Kasumi-1 (cell line): ENCODE data around the gene DGLUCY.
"Not testable (repeated sequence)": the region's sequence is repeated elsewhere in the genome, so short reads cannot be mapped to it uniquely, and the experiment has no call there.

Experiments
- DNase-seq, 2 experiments: peaks; one replicate each; lab custom pipeline; 2025; lab: John Stamatoyannopoulos, UW

The DGLUCY gene

DNA sequence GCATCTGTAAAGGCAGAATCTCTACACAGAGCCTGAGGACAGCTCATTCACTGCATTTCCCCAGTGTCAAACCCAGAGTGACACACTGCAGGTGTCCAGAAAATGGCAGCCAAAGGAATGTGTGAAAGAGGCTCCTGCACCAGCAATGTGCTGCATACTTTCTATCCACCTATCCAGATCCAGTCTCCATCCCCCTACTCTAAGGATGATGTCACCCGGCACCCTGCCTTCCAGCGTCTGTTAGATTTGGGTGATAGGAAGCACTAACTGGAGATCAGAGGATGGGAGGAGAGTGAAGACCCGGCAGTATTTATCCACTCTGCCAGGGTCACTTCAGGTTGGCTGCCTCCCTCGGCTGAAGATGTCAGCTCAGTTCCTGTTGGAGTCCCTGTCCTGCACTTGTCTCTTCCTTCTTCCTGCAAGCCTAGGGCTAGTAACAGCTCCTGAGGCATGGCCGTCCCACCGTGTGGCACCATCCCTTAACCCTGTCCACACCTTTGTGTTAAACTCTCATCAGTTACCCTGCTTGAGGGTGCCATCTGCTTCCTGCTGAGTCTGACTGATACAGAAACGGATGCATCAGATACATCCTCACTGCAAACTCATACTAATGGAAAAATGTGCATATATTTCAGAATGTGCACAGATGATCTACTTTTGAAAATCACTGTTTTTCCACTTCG, 143.6 kb downstream of the DGLUCY start:
- peak in 1 of 2 experiments; percentile 20 for DNase-seq

DNA sequence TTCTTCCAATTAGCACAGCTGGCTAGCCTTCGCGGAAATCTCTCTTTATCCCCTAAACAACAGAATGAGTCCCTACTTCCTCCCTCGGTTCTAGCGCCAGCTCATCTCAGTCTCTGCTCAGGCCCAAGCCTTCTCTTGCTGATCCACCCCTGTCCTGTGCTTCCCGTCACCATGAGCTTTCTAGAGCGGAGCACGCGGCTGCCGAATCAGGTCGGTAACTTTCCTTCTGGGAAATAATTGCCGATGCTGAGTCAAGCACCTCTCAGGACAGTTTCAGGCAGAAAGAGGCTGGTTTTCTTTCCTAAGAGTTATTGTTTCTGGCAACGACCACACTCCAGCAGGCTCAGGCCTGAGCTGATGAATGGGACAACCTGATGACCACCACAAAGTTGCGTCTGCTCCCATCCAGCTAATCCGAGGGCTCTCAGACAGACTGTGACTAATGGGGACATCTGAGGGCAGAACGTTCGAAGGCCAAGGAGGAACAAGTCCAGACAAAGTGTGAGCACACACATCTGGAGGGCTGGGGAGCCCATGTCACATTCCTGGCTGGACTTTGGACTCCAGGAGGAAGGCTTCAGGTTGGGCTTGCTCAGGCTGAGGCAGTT, 144.2 kb downstream of the DGLUCY start:
- DNase-seq = peak in 1 of 2 experiments; percentile 35

DNA sequence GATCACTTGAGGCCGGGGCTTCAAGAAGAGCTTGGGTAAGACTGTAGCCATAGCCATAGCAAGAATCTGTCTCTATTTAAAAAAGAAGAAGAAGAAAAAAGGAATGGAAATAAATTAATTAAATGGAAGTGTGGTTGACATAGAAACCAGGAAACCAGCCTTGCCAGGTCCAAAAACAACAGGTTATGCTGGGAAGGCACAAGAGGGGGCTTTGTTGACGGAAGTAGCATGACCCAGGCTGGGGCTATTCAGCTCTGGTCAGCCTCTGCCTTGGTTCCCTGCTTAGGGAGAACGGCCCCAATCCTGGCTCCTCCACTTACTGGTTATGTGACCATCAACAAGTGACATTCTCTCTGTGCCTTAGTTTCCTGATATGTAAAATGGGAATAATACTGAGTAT, 145.0 kb downstream of the DGLUCY start:
- DNase-seq = no peak

DNA sequence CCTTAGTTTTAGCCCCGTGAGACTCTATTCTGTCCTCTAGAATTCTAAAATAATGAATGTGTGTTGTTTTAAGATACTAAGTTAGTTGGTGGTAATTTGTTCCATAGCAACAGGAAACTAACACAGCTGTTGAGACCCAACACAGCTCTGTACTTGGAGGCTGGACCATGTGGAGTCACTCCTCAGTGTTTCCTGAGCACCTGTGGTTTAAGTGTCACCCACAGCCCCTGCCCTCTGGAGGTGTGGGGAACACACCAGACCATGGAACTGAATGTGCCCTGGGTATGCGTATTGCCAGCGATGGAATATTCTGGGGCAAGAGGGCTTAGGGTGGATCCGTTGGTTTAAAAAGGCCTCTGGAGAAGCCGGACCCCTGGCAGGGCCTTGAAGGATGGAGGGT, 147.2 kb downstream of the DGLUCY start:
- no peak for DNase-seq

DNA sequence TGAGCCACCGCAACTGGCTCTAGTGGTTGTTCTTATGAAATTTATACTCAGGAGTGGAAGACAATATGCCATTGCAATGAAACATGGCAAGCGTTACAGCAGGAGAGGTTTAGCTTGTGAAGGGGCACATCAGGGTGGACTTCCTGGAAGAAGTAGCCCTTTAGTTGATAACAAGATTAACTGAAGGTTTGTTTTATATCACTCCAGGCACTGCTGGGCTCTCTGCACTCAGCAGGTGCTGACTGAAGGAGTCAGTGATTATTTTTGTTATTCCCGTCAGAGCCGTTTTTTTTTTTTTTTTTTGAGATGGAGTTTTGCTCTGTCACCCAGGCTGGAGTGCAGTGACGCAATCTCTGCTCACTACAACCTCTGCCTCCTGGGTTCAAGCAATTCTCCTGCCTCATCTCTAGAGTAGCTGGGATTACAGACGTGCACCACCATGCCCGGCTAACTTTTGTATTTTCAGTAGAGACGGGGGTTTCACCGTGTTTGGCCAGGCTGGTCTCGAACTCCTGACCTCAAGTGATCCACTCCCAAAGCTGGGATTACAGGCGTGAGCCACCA, 148.2 kb downstream of the DGLUCY start:
- no peak for DNase-seq

DNA sequence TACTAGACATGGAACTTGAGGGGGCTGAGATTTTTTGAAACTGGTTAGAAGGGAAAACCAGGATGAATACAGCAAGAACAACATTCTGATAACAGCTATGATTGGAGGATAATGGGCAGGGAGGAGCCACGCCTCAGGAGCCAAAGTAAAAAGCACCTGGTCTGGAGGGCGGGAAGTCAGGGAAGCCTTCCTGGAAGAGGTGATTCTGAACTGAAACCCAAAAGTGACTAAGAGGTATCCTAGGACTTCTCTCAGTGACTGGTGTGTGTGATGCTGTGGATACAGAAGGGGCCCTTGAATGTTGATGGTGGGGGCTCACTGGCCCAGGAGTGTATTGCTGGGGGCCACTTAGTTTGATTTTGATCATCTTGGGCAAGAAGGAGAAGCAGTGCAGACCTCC, 149.5 kb downstream of the DGLUCY start:
- DNase-seq = no peak

DNA sequence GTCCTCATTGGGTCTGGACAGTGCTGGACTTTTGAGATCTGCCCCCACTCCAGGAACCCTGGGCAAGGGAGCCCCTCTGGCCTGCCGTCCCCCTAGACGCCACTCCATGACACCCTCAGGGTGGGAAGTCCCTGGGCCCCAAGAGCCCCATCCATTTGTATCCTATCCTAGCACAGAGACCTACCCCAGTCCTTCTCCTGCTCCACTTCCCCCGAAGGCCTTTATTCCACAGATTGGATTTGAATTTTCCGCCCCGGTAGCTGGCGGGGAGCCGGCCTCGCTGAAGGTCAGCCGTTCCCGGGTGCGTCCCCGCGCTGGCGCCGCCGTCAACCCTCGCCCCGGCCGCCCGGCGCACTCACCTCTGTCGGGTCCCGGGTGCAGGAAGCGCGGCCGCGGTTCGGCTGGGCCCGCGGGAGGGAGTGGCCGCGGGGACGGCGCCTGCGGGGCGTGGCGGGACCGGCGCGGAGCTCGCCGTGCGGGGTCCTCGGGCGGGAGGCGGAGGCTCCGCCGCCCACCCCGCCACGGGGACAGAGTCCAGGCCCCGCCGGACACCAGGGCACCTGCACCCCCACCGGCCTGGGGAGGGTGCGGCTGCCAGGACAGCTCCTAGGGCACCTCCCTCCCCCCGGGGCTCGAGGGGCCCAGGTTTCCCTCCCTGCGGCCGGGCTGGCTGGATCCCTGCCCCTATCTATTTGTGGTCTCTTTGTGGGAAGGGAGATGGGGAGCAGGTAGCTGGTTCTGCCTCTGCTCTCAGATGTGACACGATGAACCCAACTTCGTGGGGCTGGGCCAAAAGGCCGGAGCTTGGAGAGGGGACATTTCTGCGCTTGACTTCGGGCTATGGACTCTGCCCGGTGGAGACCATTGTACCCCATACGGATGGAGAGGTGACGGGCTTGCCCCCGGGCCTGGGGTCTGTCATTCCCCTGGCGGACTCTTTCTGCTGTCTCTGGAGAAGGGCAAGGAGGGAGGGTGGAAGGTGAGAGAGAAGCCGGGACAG, 150.6 kb downstream of the DGLUCY start:
- DNase-seq = no peak

DNA sequence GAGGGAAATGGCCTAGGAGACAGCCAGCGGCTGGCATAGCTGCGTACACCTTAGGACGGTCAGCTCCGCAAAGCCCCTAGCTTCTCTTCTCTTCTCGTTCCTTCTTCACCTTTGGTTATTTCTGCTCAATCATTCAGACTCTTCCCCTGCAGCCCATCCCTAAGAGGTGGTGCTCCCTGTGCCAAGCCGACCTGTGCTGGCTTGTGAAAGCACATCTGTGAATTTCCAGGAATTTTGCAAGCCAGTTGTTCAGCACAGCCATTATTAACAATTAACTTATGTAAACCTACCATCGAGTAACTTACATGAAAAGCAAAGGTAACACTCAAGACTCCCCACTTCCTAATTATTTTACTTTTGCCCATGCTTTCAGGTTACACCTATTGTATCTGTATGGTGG, 151.5 kb downstream of the DGLUCY start:
- no peak for DNase-seq

DNA sequence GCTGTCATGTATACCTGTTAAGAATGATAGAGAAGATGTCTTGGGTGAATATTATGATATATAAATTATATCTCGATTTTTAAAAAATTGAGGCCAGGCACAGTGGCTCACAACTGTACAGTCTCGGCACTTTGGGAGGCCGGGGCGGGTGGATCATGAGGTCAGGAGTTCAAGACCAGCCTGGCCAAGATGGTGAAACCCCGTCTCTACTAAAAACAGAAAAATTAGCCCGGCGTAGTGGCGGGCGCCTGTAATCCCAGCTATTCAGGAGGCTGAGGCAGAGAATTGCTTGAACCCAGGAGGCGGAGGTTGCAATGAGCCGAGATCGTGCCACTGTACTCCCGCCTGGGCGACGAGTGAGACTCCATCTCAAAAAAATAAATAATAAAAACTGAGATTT, 152.4 kb downstream of the DGLUCY start:
- not testable (repeated sequence) for DNase-seq

DNA sequence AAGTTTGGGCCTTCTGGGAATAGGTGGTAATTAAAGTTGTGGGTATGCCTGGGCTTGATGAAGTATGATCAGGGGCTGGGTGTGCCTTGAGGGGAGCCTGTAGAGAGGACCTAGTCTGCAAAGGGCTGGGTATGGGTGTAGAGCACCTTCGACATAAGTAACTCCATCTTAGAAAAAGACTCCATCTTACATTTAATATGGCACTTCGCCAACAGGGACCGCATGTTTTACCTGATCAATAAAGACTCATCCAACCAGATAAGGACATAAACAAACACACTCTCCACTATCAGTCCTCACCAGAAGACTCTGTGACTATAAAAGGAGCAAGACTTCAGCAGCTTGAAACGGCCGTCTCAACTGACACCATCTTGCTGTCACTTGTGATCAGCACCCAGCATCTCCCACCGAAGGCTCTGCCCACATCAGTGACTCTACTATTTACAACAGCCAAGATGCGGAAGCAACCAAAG, 154.1 kb downstream of the DGLUCY start:
- no peak for DNase-seq

DNA sequence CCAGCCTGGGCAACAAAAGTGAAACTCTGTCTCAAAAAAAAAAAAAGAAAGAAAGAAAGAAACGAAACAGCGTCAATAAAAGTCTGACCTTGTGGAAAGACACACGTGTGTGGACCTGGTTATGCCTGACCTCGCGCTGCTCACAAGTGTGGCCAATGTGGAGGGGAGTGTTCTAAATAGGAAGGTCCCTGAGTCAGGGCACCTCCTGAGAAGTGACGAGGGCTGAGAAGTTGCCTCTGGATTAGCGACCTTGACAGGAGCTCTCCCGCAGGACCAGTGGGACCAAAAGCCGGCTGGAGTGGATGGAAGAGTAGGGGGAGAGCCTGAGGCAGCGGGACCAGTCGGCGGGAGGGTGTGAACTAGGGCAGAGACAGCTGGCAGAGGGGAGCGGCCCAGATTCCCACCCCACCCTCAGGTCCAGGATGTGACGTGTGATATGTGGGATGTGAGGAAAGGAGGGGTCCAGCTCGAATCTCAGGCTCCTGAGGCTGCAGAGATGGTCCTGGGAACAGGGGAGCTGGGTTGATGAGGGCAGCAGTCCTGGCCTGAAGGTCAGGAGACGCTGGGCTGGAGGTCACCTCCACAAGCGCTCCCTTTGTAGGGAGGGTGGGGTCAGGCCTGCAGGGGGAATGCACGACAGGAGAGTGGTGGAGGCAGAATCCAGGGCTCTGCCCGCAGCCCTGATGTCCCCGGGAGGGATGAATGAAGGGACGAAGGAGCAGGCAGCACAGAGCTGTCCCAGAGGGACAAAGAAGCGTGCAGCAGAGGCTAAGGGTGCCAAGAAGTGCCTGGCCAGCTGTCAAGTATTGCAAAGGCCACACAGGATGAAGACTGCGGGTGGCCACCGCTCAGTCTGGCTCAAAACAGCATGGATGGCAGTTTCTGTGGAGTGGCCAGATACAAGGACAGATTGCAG, 155.5 kb downstream of the DGLUCY start:
- DNase-seq = no peak

DNA sequence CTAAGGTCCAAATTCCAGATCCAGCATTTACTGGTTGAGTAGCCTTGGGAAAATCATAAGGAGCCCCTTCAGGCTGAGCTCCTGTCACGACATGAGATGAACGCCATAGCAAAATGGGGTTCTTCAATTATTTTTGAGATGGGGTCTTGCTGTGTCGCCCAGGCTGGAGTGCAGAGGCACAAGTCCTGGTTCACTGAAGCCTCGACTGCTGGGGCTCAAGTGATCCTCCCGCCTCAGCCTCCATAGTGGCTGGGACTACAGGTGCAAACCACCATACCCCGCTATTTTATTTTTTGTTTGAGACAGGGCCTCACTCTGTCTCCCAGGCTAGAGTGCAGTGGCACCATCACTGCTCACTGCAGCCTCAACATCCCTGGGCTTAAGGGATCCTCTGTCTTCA, 156.3 kb downstream of the DGLUCY start:
- DNase-seq = no peak

DNA sequence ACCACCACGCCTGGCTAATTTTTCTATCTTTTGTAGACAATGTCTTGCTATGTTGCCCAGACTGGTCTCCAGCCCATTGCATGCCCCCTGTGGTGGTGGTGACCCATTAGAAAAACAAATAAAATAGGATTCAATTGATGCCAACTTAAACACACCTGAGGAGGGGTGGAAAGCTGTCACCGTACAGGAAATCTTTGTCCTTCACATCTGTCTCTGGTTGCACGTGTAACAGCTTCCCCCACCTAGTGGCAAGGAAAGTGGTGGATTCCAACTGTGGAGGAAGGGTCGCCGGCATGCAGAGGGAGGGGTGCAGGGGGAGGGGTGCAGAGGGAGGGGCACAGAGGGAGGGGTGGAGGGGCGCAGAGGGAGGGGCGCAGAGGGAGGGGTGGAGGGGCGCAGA, 156.7 kb downstream of the DGLUCY start:
- no peak for DNase-seq

DNA sequence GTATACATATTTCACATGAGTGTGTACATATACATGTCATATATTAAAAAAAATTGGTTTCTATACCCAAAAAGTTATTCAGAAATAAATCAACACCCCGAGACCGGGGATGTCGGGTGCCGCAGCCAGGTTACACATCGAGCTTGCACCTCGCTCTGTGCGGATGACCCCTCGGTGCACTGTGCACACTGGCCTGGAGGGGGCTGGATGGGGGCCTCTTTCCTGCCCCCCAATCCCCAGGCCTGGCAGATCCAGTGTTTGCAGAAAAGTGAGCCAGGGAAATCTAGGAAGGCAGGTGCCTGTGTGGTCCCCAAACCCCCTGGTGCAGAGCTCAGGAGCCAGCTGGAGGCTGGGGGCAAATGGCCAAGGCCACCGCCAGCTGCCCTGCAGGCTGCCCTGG, 157.8 kb downstream of the DGLUCY start:
- DNase-seq = no peak

DNA sequence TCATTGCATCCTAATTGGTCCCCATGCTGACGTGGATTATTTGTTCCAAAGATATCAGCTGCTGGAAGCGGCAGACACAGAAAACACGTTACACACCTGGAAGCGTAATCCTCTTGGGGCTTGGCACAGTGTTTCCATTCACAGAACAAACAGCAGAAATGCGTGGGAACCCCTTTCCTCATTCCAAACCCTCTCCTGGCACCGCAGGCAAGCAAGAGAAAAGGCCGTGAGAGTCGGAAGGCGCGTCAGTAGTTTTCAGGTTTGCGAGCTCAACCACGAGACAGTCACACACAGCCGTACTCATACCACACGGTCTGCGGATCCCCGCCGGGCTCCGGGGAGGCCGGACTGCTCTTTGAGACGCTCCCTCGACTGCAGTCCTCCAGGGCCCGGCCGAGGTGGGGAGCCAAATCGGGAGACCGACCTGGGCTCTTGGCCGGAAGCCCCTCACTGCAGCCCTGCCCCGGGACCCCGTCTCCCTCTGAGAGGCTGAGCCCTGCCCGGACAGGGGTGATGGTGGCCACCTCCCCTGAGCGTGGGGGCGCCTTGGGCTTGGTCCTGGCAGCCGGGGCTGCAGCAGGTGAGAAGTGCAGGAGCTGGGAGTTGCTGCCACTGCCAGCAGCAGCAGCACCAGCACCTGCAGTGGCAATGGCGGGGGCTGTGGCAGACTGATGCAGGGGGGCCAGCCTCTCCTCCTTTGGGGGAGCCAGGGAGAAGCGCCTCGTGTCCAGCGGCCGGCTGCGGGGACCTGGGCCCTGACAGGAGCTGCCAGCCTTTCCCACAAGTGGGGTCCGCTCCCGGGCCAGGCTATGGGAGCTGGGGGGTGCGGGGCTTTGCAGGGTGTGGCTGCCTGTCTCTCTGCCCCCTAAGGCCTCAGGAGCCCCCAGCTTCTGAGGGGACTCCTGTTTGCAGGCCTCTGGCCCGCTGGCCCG, 158.7 kb downstream of the DGLUCY start:
- no peak for DNase-seq

DNA sequence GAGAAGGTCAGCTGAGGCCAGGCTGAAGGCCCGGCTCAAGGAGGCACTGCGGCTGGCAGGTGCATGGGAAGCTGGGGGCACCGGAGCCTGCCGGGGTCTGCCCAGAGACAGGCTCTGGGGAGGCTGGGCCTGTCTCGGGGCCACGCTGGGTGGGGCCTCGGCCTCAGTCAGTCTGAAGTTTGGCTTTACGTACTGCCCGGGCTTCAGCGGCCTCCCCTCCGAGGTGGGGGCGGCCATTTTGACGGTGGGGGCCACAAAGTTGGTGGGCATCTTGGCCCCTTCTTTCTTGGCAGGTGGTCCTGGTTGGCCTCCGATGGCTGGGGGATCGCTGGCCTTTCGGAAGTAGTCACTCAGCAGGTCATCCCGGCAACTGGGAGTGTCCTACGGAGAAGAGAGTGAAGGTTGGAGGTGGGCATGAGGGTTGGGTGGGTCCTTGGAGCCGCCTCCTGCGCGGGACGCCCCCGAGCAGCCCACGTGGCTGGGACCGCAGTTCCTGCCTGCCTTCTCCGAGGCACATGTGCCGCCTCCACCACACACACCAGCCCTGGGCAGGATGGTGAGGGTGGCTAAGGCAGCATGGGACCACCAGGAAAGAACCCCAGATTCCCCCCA, 159.5 kb downstream of the DGLUCY start:
- DNase-seq = no peak

DNA sequence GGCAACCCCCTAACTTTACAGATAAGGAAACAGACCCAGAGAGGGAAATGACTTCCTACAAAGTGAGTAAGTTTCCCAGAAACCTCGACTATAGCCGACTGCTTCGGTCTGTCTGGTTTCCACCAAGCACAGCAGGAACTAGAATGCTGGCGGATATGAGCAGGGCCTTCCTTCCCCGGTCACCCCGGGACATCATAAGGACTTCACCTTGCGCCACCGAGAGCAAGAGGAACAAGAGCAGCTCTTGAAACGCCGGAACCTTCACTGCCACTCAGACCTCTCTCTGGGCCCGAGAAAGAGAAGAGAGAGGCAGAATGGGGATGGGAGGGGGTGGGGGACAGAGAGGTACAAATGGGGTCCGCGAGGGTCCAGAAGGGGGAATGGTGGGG, 160.0 kb downstream of the DGLUCY start:
- no peak for DNase-seq

DNA sequence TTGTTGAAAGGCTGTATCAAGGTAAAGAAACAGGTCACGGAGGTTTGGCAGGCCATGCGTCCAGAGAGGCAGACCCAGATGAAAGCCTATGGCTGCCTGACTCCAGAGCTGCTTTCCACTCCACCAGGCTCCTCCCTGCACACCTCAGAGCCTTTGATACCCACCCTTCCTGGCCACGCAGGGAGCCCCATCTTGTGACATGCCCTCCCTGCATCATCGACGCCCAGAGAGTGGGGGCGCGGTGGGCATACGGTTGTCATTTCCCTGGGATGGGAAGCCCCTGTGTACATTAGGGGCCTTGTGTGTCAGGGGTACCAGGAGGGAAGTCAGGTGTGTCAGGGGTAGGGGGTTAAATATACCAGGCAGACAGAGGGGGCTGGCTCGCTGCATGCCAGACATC, 160.9 kb downstream of the DGLUCY start:
- no peak for DNase-seq
